GM19099 (cell line): ENCODE data around the gene TBC1D20.

Source experiments
- POLR2A ChIP-seq: IDR thresholded peaks from 3 replicates; pipeline ENCODE4 v1.6.1; 2011; ENCODE audit warnings: low read depth; ENCODE audit not compliant: insufficient read length; ENCODE audit errors: extremely low read depth

TBC1D20 gene, protein sequence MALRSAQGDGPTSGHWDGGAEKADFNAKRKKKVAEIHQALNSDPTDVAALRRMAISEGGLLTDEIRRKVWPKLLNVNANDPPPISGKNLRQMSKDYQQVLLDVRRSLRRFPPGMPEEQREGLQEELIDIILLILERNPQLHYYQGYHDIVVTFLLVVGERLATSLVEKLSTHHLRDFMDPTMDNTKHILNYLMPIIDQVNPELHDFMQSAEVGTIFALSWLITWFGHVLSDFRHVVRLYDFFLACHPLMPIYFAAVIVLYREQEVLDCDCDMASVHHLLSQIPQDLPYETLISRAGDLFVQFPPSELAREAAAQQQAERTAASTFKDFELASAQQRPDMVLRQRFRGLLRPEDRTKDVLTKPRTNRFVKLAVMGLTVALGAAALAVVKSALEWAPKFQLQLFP

DNA sequence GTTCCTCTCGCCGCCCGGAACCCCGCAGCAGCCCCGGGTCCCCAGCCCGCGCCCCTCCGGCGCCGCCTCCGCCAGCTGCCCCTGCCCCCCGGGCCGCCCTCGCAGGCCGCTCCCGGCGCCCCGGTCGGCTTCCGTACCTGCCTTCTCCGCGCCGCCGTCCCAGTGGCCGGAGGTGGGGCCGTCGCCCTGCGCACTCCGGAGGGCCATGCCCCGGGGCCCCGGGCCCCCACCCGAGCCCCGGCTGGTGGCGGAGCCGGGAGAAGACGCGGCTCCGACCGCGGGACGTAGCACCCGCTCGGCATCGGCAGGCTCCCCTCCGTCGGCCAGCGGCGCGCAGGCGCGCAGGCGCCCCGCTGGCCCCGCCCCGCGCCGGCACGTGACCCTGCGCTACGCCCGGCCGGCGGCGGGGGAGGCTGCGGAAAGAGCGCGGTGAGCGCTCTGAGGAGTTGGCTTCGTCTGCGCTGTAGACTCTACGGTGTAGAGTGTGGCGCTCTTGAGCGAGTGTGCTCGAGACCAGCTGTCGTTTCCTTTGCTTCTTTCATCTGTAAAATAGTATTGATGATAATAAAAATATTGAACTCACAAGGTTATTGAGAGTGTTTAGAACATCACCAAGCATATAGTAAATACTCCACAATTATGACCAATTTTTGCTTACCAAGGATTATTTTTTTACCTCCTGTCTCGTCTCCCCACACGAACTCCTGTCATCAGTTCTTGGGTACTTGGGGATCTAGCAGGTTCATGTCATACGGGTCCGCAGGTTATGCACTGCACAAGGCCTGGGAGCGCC, at the start of gene TBC1D20:
TBC1D20 (minus strand) TSS at position 335 of the 793 bp plus-strand sequence; CDS start at position 207, 128 bp downstream.
- TF ChIP-seq POLR2A: peak; percentile 81

DNA sequence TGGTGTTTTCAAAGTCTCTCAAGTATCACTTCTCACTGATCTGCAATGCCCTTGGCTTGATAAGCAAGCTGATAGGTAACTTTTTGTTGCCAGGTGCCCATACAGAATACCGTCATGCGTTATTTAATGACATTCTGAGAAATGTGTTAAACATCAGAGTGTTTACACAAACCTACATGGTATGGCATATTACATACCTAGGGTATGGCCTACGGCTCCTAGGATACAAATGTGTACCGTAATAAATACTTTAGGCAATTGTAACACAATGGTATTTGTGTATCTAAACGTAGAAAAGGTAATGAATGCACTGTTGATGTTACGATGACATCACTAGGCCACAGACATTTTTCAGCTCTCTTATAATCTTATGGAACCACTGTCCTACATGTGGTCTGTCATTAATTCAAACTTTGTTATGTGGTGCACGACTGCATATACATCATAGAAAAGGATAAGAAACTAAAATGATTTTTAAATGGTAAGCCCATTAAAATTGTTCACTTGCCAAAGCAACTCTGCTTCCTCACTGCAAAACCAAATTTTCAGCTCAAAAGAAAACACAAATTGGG, 45.5 kb upstream of the TBC1D20 start:
- no peak for TF ChIP-seq POLR2A

DNA sequence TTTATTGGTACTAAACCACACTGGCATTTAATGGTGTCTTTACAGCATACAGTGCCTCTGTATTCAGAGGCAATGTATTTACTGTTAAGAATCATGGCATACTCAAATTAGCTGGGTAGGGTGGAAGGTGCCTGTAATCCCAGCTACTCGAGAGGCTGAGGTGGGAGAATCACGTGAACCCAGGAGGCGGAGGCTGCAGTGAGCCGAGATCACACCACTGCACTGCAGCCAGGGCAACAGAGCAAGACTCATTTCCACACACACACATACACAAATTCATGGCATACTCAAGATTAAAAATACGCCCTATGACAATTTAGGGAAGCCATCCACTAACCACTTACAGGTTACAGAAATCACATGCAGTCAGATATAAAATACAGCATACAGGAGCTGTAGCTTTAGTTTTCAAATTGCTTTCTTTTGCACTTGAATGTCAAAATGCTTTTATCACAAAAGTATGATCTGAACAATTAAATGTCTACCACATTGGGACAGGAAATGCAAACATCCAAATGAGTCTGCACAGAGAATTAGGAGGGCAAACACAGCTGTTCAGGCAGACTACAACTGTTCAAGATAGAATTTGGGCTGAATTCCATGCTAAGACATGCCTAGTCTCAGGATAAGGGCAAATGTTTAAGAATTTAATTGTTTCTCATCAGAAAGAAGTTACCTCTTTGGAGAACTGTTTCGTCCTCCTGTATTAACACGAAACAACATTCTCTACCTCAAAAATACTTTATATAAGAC, 44.8 kb upstream of the TBC1D20 start:
- TF ChIP-seq POLR2A: no peak

DNA sequence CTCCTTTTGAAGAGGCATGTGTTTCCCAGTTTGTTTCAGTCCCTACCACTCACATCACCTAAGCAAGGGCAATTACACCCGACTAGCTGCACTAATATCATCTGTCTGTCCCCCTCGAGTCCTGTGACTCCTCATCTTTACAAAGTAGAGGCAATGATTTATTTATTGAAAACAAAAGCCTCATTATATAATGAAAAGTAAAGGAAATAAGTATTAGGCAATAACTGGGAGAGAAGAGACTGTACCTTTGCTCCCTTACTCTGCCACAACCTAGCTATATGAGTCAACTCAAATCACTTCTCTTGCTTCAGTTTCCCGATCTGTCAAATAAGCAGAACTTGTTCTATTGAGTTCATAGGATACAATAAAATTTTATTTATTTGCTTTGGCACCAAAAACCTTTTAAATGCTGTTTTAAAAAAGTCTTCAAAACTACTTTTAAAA, 42.3 kb upstream of the TBC1D20 start:
- no peak for TF ChIP-seq POLR2A

DNA sequence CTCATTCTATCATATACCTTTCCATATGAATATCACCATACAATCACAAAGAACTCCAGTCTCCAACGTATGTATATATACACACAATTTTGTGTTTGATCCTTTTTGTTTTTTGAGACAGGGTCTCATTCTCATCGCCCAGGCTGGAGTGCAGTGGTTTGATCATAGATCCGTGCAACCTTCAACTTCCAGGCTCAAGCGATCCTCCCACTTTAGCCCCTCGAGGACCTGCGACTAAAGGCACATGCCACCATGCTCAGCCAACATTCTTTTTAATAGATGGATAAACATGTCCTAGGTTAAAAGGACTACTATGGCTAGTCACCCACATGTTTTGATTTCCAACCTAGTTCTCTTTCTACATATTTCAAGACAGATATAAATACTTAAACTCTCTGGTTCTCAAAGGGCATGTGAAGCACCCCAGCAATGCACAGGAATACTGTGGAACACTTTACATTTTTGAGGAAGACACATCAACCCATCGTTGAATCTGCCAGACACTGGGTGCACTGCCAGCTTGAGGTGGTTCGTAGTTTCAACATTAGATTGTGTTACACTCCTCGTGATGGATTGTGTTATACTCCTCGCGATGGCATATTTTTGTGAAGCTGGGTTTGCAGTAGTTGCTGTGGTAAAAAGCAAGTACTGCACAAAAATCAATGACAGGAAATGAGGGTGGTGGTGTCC, 40.9 kb upstream of the TBC1D20 start:
- TF ChIP-seq POLR2A: no peak

DNA sequence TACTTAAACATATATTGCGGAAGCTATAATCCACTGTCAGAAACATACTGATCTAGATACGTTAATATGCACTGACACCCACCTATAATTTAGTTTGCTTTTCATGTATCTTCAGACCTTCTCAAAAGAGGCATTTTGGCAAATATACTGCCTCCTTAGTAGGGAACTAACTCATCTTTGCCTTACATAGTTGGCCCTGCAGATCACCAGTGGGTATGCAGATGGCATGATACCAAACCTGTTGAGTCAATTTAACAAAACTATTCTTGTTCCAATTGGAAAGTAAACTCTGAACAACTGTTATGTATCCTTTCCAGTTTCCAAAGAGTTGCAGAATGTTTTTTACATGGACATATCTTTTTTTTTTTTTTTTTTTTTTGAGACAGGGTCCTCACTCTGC, 35.6 kb upstream of the TBC1D20 start:
- no peak for TF ChIP-seq POLR2A

DNA sequence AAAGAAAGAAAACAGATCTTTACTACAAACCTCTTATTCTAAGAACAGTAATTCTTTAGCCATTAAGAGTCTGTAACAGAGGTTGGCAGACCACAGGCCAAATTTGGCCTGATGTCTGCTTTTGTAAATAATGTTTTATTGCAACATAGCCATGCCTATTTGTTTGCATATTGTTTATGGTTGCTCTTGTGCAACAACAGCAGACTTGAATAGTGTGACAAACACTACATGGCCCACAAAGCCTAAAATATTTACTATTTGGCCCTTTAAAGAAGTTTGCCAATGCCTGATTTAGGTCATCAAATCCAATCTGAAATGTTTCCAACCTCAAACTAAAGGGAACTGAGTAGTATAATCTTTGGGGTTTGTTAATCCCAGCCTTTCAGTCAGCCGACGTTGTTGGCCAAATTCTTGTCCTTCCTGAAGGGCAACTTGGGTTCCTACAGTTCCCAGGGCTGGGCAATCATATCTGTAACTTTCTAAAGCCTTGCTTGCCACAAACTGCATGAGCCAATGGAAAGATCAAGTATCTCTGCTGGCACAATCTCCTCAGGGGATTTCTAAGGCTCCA, 33.9 kb upstream of the TBC1D20 start:
- no peak for TF ChIP-seq POLR2A

DNA sequence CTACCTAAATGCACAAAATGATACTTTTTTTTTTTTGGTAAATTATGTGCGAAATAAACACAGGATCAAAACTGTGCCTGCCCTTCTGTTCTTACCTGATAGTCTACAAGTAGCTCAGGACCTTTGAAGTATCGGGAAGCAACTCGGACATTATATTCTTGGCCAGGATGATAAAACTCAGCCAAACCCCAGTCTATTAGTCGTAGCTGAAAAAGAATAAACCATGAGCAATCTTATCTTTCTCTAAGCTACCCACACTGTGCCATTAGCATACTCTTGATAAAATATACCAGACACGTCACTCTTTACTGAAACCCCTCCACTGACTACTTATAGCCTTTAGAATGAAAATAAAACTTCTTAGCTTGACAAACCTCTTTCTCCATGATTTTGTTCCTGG, 29.8 kb upstream of the TBC1D20 start:
- no peak for TF ChIP-seq POLR2A

DNA sequence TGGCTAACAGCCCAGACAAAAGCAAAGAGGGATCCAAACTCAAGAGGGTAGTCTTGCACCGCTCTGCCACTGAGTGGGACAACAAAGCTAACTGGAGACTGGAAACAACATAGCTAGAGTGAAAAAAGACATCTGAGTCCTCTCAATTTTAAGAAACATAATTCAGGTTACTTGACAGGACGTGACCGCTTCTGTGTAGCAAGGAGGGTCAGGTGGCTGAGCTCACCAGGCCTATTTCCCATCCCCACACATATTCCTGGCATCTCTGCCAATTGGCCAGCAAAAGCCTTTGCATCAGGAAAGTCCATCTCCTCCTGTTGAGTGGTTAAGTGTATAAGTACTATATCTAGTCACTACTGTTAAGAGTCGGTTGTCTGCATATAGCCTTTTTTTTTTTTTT, 25.3 kb upstream of the TBC1D20 start:
- TF ChIP-seq POLR2A: no peak

DNA sequence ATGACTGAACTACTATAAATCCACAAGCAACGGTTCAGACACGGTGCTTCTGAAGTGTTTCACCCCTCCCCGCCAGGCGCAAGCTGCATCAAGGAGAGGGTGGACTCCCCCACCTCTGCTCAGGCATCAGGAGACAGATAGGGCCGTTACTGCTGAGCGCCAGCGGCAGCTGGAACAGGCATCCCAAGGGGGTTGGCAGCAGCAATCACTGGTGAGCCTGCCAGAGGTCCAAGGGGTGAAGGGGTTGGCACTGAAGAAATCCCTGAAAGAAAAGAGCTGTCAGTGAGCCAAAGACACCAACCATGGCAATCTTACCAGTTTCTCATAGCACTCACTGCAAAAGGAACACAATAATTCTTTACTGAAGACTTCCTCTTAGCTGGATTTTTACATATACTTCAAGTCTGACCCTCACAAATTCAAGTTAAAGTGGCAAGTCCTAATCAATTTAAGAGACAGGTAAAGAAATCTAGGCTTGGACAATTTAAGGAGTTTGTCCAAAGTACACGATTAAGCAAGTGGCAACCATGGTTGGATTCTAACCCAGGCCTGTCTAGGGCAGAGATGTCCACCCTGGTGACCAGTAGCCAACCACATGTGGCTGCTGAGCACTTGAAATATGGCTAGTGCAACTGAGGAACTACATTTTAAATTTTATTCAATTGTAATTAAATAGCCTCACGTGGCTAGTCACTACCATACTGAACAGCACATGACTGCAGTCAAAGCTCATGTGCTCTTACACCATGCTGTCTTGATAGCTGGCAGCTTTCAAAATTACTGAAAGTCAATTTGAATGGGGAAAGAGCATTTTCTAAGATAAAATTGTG, 21.7 kb upstream of the TBC1D20 start:
- no peak for TF ChIP-seq POLR2A

DNA sequence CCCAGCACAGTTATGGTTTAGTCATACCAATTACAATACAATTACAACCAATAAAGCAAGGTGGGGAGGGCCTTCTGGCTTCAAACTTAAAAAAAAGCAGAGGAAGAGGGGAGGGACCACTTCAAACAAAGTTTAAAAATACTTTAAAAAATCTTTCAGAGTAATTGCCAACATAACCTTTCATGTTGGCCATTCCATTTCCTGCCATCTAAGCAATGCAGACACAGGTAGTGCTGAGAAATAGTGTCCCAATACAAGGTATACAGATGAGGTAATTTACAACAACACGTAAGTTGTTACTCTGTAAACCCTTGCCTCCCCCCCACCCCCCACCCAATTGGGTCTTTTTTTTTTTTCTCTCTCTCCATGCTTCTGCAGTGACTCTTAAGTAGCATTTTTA, 18.8 kb upstream of the TBC1D20 start:
- no peak for TF ChIP-seq POLR2A

DNA sequence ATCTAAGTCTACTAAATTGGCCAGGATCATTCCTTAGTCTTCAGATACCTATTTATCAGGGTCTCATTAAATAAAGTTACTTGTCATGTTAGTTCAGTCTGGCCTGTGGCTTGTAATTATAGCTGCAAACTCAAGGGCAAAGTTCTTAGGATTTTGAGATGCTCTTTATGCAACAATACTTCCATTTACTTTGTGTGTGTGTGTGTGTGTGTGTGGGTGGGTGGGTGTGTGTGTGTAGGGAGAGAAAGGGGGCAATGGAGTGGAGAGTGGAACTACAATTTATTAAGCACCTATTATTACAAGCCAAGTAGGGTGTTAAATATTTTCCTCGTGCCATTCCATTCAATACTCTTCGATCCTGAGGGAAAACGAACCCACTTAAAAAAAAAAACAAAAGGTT, 17.7 kb upstream of the TBC1D20 start:
- TF ChIP-seq POLR2A: no peak

DNA sequence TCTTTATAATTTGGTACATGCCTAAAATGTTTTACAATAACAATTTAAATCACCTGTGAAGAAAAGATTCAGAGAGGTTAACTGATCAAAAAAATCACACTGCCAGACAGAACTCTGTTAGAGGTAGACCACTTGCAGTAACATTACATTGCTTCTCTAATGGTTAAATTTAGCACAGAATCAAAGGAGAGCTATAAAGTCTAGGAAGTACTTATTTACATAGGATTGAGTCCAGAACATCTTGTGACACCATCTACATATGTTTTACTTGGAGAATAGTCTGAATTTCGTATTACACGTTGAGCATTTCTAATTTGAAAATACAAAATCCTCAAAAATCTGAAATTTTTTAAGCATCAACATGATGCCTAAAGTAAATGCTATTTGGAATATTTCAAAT, 17.2 kb upstream of the TBC1D20 start:
- no peak for TF ChIP-seq POLR2A
